GM19238 (cell line): ENCODE data around the gene UTF1.

Experiments used
- DNase-seq: peaks from one replicate; pipeline ENCODE4 v3.0.0; 2011; ENCODE audit warnings: low spot score; ENCODE audit not compliant: insufficient read length

The UTF1 gene

DNA sequence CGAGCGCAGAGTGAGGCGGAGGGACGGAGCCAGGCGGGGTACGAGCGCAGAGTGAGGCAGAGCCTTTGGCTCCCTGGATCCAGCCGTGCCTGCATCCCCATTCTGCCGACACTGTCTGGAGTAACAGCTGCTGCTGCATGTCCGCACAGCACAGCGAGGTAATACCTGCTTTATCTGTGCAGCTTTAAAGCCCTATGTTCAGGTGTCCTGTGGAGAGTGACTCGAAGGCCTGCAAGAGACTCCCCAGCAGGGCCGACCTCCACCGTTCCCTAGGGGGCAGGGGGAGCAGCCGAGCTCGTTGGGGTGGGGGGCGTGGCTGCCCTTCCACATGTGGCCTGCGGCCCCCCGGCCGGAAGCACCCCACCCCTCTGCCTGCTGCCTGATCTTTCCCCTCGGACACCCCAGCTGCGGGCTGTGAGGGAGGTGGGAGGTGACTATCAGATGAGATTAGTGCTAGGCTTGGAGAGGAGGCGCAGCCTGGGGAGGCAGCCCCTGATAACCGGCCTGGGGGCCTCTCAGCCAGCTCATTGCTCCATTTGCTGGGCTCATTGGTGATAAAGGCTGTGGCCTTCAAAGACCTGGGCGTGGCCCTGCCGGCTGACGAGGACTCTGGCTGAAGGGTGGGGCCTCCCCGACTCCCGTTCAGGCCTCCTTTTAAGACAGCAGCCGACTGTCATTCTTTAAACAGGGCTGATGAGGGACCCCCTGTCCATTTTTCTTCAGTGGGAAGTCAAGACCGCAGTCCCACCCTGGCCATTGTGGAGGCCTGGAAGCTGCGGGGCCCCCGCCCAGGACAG is 15.6 kb downstream of the UTF1 start:
- no peak for DNase-seq

DNA sequence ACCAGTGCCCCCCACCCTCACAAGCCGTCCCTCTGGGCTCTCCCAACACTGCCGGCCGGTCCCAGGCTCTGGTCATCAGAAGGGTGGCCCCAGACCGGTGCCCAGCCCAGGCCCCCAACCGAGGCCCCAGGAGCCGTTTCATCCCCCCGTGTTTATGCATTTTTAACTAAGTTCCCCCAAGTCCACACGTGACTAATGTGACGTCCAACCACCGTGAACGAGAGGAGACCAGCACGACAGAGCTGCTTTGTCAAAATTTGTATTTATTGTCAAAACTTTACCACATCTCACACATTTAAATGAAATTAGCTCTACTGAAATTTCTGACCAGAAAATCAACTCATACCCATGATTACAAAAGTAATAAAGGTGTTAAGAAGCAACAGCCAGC is 16.2 kb downstream of the UTF1 start:
- no peak for DNase-seq

DNA sequence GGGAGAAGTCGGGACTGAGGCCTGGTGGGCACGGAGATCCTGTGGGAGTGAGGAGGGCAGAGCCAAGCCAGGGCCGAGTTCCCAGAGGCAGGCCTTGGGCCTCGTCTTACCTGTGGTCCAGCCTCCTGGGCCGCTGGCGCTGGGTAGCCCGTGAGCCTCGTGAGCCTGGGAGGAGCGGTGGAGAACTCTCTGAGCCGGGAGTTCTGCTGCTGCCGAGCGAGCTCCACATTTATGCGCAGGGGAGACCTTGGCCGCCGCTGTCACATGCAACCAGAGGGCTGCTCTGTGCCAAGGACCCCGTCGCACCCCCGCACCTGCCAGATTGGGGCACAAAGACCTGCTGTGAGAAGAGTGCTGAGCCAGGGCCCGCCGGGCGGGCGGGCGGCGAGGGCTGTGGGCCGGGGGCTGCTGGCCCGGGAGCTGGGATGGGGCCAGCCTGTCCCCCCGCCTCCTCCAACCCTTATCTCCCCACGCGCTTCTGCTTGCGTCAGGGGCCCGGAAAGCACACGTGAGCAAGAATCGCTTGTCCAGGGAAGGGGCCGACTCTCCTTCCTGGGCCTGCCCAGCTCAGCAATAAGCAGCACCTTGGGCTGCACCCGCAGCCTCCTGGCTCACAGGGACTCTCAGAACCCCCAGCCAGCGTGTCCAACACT is 17.8 kb downstream of the UTF1 start:
- DNase-seq: no peak

DNA sequence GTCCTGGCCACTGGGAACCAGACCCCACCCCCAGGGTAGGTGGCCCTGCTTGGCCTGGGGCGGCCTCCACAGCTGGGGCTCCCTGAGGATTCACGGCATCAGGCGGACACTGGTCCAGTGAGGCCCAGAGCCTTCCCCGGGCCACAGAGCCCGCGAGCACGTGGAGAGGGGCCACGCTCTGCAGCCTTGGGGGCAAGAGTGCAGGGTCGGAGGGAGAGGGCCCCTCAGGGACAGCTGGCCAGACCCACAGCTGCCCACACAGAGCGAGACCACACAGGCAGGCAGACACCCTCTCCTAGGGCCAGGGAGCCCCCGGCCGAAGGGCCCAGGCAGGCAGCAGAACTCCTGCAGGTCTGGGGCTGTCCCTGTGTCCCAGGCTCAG is 18.3 kb downstream of the UTF1 start:
- DNase-seq: no peak

DNA sequence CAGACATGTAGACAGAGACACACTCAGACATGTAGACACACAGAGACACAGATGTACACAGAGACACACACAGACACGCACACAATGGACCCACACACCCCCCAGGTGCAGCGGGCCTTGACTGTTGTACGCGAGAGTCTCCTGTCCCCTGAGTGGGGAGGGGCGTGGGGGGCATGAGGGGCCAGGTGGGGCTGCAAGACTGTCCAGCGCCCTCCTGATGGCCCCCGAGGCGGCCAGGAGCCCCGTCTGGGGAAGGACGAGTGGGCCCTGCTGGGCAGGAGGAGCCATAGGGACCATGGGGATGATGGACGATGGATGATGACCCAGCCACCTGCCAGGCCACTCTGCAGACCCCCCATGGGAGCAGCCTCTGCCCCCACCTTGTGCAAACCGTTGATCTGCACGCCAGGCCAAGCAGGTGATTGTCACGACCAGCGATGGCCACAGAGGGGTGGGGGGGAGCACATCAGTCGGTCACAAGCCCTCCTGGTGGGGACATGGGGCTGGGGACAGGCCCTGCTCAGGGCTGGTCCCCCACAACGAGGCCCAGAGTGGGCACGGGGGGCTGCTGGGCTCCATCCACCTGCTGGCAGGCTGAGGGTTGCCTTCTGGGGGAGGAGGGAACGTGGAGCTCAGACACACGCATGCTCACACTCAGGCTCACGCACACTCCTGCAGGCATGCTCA is 19.2 kb downstream of the UTF1 start:
- DNase-seq: no peak

DNA sequence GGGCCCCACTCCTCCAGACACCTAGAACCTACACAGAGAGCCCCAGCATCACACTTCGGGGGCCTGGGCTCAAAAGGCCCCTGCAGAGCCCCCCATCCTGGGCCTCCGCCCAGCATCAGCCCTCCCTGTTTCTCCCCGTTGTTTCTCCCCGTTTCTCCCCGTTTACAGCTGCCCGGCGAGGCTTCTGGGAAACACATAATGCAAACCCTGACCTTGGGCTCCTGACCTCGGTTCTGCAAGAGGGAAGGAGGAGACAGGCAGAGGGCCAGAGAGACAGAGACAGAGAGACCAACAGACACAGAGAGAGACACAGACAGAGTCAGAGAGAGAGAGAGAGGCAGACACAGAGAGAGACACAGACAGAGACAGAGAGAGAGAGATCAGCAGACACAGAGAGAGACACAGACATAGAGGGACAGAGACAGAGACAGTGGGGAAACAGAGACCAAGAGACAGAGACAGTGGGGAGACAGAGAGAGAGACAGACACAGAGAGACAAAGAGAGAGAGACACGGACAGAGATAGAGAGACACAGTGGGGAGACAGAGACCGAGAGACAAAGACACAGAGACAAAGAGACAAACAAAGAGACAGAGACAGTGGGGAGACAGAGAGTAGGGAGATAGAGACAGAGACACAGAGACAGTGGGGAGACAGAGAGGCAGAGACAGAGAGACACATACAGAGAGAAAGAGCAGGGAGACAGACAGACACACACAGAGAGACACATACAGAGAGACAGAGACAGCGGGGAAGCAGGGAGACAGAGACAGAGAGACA is 20.1 kb downstream of the UTF1 start:
- no peak for DNase-seq

DNA sequence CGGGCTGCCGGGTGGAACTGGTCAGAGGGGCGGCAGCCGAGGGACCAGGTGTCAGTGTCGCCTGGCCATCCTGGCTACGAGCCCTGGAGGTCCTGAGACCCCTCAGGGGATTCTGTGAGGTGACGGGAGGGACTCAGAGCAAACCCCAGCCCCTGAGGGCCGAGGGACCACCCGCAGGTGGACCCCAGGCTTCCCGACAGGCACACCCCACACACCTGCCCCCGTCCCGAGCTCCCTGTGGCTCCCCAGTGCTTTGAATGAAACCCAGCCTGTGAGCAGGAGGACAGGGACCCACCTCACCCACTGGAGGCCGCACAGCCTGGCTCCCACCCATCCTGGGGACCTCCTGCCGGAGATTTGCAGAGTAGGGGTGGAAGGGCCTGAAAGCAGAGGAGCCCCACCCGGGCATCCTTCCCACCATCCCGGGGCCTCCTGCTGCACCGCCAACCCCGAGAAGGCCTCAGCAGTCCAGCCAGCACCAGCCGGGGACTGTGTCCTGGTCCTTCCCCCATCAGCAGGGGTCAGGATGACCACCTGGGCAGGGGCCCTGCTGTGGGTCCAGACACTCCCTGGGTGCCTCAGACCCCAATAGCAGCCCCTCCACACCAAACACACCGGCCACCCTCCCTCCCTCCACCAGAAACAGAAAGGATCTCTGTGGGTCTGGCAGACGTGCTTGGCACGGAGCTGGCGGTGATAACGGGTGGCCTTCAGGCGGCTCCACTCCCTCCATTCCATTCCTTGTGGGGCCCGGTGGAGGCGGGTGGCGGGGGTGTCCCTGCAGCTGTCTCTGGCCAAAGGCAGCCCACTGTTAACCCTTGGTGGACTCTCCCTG is 21.6 kb downstream of the UTF1 start:
- no peak for DNase-seq

DNA sequence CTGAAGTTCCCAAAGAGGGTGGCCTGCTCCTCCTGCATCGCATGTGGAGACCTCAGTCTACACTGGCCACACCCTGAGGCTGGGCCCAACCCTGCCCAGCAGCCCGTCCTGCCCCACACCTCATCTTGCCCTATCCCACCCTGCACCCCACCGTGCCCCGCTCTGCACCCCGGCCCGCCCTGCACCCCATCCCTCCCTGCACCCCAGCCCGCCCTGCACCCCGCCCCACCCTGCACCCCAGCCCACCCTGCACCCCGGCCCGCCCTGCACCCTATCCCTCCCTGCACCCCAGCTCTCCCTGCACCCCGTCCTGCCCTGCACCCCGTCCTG is 22.2 kb downstream of the UTF1 start:
- DNase-seq: no peak

DNA sequence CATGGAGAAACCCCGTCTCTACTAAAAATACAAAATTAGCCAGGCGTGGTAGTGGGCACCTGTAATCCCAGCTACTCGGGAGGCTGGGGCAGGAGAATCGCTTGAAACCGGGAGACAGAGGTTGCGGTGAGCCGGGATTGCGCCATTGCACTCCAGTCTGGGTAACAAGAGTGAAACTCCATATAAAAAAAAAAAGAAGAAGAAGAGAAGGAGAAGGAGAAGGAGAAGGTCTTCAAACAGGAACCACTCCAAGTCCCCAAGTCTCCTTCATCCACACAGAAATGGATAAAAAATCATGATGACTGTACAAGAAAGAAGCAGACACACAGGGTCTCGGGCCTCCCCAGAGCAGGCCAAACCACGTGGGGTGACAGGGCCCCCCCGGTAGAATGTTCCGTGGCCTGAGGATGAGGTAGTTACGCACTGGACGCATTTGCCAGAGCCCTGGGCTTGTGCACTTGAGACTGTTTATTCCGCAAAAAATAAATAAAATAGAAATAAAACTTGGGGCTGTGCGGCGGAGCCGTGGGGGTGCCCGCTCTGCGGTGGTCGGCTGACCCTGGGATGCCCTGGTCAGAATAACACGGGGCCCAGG is 23.4 kb downstream of the UTF1 start:
- no peak for DNase-seq

DNA sequence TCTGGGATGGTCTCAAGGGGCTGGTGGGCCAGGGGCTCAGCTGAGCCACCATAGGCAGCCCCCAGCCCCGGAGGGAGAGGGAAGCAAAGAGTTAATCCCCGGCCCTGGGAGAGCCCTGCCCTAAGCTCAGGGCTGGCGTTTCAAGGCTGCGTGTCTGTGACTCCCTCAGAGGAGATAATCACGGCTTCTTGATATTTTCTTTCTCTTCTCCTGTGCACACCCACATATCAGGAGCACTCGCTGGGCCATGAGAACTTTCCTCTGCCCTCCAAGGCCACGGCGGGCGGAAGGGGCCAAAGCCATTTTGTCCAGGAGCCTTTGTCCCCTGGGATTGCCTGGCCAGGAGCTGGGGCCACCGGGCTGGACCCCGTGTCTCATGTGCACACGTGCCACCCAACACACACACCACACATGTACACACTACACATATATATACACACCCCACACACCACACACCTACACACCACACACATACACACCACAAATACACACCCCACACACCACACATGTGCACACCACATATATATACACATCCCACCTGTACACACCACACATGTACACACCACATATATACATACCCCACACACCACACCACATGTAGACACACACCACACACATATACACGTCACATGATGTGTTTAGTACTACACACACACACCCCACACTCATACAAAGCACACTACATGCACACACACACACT is 24.6 kb downstream of the UTF1 start:
- no peak for DNase-seq

DNA sequence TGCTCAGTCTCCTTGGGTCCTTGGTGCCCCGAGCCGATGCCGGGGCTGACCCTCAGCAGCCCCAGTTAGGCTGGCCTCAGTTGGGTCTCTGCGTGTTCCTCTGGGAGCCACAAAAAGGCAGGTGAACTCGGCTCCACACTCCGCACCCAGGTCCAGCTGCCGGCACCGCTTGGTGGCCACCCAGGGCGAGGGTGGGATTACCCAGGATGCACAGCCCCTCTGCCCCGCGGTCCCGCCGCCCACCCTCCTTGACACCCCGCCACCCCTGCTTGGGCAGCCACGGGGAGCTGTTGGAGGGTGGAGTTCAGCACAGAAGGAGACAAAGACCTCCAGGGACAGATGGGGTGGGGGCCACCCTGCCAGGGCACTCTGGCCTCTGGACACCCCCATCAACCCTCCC is 25.3 kb downstream of the UTF1 start:
- no peak for DNase-seq

DNA sequence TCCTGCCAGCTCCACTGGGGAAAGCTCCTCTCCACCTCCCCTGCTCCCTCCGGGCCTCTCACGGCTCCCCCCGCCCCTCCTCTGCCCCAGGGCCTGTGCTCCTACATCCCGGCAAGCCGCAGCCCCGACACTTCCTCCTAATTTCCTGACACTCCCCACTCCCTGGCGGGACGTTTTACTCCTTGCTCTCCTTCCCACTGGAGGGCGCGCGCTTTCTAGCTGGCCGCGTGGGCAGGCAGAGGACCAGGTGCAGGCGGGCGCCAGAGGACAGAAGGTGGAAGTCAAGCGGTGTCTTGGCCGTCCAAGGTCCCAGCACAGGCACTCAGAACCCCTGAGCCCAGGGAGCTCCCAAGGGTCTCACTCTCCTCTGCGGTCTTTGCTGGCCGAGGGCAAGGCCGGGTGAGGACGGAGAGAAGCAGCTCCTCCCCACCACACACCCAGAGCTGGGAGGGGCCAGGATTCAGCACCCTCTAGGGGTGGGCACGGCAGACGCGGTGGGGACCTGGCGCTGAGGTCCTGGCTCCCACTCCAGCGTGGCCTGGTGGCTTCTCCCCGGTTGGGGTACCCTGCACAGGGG is 27.6 kb downstream of the UTF1 start:
- DNase-seq: peak; percentile 54

DNA sequence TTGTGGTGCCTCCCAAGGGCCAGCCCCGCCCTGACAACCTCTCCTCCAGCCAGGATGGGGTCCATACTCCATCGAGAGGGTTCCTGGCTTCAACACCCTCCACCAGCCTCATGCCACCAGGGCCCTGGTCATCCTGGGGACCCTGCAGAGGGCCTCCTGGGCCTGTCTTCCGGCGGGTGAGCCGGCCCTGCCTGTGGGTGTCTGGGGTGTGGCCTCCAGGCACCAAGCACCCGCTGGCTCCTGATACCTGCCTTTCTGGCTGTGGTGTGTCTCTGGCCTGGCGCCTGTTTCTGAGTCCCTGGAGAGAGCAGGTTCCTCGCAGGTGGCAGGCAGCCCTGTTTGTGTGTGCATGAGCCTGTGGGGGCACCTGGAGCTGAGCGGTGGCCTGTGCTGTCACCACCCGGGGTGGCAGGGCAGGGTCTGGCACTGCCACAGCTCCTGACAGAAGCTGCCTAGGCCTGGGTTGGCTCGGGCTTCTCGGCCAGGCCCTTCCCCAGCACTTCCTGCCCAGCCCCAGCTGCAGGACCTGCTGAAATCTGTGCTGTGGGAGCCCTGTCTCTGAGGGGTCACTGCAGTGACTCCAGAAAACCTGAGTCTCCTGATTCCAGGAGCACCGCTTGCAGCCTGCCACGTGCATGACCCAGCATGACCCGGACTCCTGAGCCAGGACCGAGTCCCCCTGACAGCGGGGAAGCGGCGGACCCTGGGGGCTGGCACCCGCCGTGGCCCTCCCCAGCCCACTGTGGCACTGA is 28.2 kb downstream of the UTF1 start:
- peak; percentile 51 for DNase-seq

DNA sequence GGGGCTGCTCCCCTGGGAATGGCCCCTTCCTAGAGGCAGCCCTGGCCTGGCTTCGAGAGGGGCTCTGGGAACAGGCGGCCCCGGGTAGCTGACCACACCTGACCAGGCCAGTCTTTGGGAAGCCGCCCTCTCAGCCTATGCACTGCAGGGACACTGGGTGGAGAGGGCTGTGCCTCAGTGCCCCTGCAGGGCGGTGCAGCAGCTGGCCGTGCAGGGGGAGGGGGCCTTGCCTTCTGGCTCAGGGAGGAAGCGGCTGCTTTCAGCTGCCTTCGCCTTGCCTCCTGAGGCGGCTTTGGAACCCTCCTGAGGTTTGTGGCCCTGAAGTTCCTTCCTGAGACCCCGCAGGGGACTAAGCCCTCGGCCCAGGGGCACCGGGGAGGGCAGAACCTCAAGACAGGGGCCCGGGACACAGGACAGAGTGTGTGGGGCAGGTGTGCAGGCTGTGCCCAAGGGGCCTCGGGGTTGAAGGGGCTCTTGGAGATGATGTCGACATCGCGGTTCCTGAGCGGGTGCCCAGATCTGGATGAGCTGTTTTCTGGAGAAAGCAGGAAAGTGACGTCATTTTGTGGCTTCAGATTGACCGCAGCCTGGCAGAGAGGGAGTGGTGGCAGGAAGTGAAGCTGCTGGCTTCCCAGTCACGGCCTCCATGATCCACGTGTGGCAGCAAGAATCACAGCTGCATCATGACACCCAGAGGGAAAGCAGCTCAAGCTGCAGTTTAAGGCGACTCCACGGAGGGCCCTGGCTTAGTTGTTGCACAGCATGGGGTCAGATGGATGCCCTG is 29.0 kb downstream of the UTF1 start:
- DNase-seq: no peak

DNA sequence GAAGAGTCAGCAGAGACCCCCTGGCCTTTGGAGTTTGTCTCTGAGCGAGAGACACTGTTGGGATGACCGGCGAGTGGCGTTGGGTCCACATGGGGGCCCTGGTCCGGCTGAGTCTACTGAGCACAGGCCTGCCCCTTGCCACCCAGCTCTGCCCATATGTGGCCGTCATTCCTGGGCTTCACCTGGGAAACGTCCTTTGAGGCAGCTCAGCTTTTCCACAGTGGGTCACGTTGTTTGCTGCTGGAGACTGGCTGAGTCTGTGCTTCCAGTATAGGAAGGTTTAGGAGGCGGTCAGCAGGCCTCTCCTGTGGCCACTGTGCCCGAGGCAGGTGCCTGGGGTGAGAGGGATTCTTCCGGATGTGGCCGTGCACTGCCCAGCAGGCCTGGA is 29.6 kb downstream of the UTF1 start:
- DNase-seq: no peak

DNA sequence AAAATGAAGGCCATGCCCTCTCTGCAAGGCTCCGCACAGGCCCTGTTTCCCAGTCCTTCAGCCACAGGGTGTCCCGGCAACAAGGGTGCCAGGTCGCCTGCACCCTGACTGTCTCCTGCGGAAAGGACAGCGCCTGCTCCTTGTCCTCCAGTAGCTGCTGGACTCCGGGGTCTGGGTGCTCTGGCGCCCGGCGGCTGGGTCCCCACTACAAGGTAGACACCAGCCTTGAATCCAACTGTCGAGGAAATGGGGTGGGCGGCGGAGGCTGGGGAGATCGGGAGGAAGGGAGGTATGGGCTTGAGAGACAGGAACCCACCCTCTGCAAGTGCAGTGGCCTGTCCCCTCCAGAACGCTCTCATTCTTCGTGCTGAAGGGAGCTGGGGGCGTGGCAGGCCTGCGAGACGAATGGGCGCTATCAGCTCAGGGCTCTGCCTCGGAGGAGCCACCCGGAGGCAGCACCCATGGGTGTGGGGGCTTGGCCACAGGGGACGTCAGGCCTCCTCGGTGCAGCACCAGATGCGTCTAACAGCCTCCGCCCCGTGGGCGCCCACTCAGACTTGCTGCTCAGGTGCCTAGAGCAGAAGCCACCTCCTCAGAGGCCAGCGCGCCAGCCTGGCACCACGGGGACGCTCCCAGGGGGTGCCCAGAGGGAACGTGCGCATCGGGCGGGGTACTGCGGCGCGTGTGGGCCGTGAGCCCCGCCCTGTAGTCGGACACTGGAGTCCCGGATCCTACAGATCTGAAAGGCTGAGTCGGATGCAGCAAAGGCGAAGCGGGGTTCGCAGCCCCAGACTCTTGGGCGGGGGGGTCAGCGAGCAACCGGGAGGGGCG is 31.1 kb downstream of the UTF1 start:
- DNase-seq: peak; percentile 80

DNA sequence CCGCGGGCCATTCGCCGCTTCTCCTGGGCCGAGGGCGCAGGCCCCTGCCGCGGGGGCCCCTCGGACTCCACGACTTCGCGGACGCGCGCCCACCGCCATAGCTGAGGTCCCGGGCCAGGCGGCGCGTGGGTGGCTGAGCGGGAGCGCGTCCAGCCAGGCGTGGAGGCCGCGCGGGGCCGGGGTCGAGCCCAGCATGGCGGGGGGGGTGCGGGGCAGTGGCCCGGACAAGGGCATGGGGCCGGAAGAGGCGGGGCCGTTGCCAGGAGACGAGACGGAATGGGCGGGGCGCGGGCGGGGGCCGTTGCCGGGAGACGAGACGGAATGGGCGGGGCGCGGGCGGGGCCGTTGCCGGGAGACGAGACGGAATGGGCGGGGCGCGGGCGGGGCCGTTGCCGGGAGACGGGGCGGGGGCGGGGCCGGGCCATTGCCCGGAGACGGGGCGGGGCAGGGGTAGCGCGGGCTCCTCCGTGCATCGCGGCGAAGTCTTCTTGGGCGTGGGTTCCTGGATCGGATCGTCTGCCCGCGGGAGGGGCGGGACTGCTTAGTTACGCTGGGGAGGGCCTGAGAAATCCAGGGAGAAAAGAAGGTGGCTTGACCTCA is 31.8 kb downstream of the UTF1 start:
- DNase-seq: peak; percentile 94
